Body of pancreas (tissue), 4 donors: ENCODE results near the gene ABI3BP. TPM values are rescaled to one million over a fixed set of nuclear protein-coding genes. Genes with fewer than 3 reads are reported as not detected.

Source experiments
- ATAC-seq: fragments of 150-250 bp; one replicate; pipeline ENCODE4 v1.9.1; 2016
- DNase-seq, 4 donors: peaks; one replicate each; pipeline ENCODE4 v3.0.0-alpha.2; 2019
- H3K27ac ChIP-seq, 4 donors: fragments of 200-600 bp; sonication (generic); 1 replicate in 3 of 4; 2 replicates in 1 of 4; pipeline versions ENCODE4 v1.5.1 to v1.6.1; 2016 to 2019; ENCODE audit warnings: mild to moderate bottlenecking in 1 of 4, mixed read lengths in 1 of 4, moderate library complexity in 1 of 4
- H3K27me3 ChIP-seq, 2 donors: fragments of 200-600 bp; sonication (generic); one replicate each; pipeline ENCODE4 v1.6.0; 2016; ENCODE audit warnings: mild to moderate bottlenecking in 1 of 2
- H3K36me3 ChIP-seq, 2 donors: fragments of 200-600 bp; sonication (generic); replicated peaks in 1 of 2; 2 replicates each; pipeline ENCODE4 v1.5.1; 2016; ENCODE audit warnings: low read depth in 2 of 2; ENCODE audit not compliant: insufficient read depth in 1 of 2
- H3K4me1 ChIP-seq: fragments of 200-600 bp; sonication (generic); one replicate; pipeline ENCODE4 v1.6.0; 2016
- H3K4me3 ChIP-seq, 2 donors: fragments of 200-600 bp; sonication (generic); 1 replicate in 1 of 2; 2 replicates in 1 of 2; pipeline ENCODE4 v1.5.1; 2016 to 2019
- H3K9me3 ChIP-seq, 3 donors: fragments of 200-600 bp; sonication (generic); 1 replicate in 2 of 3; 2 replicates in 1 of 3; pipeline ENCODE4 v1.5.1; 2016
- POLR2A ChIP-seq, 3 donors: fragments of 450-650 bp; IDR thresholded peaks; one replicate each; pipeline ENCODE4 v1.6.1; 2016; ENCODE audit warnings: antibody characterized with exemption in 3 of 3, mild to moderate bottlenecking in 2 of 3
- WGBS, 2 donors: methylation state at CpG; one replicate each; pipeline ENCODE4 v1.1.5; 2017; 5-methylcytosine and 5-hydroxymethylcytosine counted together
- intact Hi-C: fragments of 100-400 bp; cut with DNase I; formaldehyde crosslinking; loops from one replicate; pipeline ENCODE4 v1.15.1; 2023
- total RNA-seq, 2 donors: library from RNA; depleted of rRNA; stranded (reverse); fragments of >200 nt; gene quantifications; one replicate each; pipeline ENCODE4 v1.1.0, GENCODE V29; 2016
- TF ChIP-seq, protein P1 (sequence below), 7 experiments: fragments of 450-650 bp in 4 of 7; fragments of 200-600 bp in 3 of 7; sonication (generic) in 3 of 7; IDR thresholded peaks; one replicate each; pipeline ENCODE4 v1.5.1; 2016 to 2019; ENCODE audit warnings: antibody characterized with exemption in 7 of 7

Gene ABI3BP
- total RNA-seq, 2 donors from 2014 or later: 9.3 to 19.8 TPM

DNA sequence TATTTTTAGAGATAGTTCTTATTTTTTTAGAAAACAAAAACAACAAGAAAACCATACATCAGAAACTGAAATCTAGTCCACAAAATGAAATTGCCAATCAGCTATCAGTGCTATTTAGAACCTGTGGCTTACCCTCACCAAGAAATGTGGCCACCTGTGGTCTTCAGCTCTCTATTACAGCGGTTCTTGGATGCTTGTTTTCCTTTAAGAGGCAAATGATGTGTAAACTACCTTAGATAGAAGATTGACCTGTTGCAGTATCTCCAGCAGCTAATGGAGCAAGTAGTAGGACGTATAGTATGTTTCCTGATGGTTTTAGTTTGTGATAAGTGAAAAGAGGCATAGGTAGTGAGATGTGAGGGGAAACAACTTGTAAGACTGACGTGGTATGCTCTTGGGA lies 262.7 kb downstream of the ABI3BP start:
- Histone ChIP-seq H3K36me3 (peaks cover 7 to 8% of the 10 kb centered on the region in 2 donors), H3K4me3 (no peak overlapping the region), H3K27ac (no peak overlapping the region), H3K27me3 (no peaks in the 10 kb centered on the region), H3K9me3 (no peaks in the 10 kb centered on the region), H3K4me1 (peaks cover 16% of the 10 kb centered on the region)
- DNase-seq (no peak), ATAC-seq (no peak)
- no peak for TF ChIP-seq POLR2A (IDR thresholded peaks at IDR 0.05)
- TF ChIP-seq, protein P1, sequence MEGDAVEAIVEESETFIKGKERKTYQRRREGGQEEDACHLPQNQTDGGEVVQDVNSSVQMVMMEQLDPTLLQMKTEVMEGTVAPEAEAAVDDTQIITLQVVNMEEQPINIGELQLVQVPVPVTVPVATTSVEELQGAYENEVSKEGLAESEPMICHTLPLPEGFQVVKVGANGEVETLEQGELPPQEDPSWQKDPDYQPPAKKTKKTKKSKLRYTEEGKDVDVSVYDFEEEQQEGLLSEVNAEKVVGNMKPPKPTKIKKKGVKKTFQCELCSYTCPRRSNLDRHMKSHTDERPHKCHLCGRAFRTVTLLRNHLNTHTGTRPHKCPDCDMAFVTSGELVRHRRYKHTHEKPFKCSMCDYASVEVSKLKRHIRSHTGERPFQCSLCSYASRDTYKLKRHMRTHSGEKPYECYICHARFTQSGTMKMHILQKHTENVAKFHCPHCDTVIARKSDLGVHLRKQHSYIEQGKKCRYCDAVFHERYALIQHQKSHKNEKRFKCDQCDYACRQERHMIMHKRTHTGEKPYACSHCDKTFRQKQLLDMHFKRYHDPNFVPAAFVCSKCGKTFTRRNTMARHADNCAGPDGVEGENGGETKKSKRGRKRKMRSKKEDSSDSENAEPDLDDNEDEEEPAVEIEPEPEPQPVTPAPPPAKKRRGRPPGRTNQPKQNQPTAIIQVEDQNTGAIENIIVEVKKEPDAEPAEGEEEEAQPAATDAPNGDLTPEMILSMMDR (IDR thresholded peaks at IDR 0.05): no peak
- intact Hi-C loops: no loop called here
- 70 to 76% methylated on average over 3 of the region's 3 CpGs for WGBS, 2 donors

DNA sequence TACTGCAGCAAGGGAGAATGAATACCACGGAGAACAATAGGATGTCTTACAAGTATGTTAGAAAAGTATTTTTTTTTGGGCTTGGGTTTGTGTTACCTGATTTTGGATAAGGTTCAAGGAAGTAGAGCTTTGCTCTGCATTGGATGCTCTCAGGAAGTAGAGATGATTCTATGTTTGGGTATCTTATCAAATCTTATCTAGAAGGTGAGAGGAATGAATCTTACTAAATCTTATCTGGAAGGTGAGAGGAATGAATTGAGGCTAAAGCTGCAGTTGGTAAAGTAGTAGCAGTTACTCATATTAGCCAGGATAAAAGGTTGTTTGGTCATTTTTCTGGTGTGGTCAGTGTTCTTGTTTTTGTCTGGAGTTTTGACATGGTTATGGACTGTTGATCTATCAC lies 266.5 kb downstream of the ABI3BP start:
- Histone ChIP-seq H3K4me3 (no peak overlapping the region), H3K27me3 (no peaks in the 10 kb centered on the region), H3K36me3 (peaks cover 7 to 14% of the 10 kb centered on the region in 2 donors), H3K9me3 (no peaks in the 10 kb centered on the region), H3K4me1 (peaks cover 5% of the 10 kb centered on the region), H3K27ac (no peak overlapping the region)
- no peak for TF ChIP-seq POLR2A (IDR thresholded peaks at IDR 0.05)
- TF ChIP-seq, protein P1 (IDR thresholded peaks at IDR 0.05): no peak
- 77 to 79% methylated on average over 1 of the region's 1 CpG for WGBS, 2 donors
- DNase-seq: no peak
- intact Hi-C loops: no loop called here
- no peak for ATAC-seq

DNA sequence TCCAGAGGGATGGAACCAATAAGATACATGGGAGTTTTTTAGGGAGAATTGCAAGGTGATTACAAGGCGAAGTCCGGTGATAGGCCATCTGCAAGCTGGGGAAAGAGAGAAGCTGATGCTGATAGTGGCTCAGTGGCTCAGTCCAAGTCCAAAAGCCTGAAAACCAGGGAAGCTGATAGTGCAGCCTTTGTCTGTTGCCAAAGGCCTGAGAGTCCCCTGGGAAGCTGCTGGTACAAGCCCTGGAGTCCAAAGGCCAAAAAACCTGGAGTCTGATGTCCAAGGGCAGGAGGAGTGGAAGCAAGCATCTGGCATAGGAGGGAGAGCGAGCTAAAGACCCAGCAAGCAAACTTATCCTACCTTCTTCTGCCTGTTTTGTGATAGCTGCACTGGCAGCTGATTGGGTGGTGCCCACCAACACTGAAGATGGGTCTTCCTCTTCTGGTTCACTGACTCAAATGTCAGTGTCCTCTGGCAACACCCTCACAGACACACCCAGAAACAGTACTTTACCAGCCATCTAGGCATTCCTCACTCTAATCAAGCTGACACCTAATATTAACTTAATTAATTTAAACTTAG lies 267.2 kb downstream of the ABI3BP start:
- 73 to 75% methylated on average over 3 of the region's 3 CpGs for WGBS, 2 donors
- Histone ChIP-seq H3K9me3 (no peaks in the 10 kb centered on the region), H3K27ac (no peak overlapping the region), H3K4me3 (no peak overlapping the region), H3K4me1 (peaks cover 5% of the 10 kb centered on the region), H3K27me3 (no peaks in the 10 kb centered on the region), H3K36me3 (peaks cover 7 to 14% of the 10 kb centered on the region in 2 donors)
- ATAC-seq (no peak), DNase-seq (no peak)
- intact Hi-C loops: no loop called here
- TF ChIP-seq POLR2A (IDR thresholded peaks at IDR 0.05): no peak
- TF ChIP-seq, protein P1 (IDR thresholded peaks at IDR 0.05): no peak

DNA sequence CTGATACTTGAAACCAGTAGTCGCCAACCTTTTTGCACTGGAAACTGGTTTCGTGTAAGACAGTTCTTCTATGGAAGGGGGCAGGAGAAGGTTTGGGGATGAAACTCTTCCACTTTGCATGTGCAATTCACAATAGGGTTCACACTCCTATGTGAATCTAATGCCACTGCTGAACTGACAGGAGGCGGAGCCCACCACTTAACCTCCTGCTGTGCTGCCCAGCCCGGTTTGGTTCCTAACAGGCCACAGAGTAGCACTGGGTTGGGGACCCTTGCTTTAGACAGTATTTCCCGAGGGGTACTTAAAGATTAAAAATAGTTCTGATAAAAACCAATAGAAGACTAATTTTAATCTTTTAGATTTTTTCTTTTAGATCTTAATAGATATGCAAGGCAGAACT lies 272.8 kb downstream of the ABI3BP start:
- ATAC-seq (no peak), DNase-seq (no peak)
- no peaks in the 10 kb centered on the region for H3K9me3 ChIP-seq
- H3K27me3 ChIP-seq: no peaks in the 10 kb centered on the region
- no peak overlapping the region for H3K4me3 ChIP-seq
- TF ChIP-seq, protein P1 (IDR thresholded peaks at IDR 0.05): no peak
- no peak for TF ChIP-seq POLR2A (IDR thresholded peaks at IDR 0.05)
- 81 to 85% methylated on average over 5 of the region's 5 CpGs for WGBS, 2 donors
- no peak overlapping the region for H3K27ac ChIP-seq
- peaks cover 17% of the 10 kb centered on the region for H3K4me1 ChIP-seq
- H3K36me3 ChIP-seq: peaks cover 0 to 9% of the 10 kb centered on the region in 2 donors
- intact Hi-C loops: no loop called here

DNA sequence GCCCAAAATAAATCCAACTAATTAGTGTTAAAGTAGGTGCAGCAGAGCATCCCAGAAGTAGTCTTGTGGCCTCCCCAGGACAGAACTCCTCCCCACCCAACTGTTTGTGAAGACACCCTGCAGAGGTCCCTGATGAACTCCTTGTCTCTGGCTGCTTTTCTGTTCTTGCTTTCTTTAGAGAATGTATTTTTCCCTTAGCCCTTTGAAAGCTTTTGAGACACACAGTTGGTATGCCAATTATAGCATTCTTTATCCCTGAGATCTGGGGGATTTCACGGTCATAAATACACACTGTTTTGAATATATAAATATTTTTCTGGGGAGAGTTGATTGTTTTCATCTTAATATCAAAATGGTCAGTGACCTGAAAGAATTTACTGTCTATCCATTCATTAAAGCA lies 274.1 kb downstream of the ABI3BP start:
- intact Hi-C loops: no loop called here
- H3K4me3 ChIP-seq: no peak overlapping the region
- peaks cover 0 to 9% of the 10 kb centered on the region in 2 donors for H3K36me3 ChIP-seq
- TF ChIP-seq, protein P1 (IDR thresholded peaks at IDR 0.05): no peak
- no peak for TF ChIP-seq POLR2A (IDR thresholded peaks at IDR 0.05)
- WGBS, 2 donors: 20 to 33% methylated on average over 1 of the region's 1 CpG
- H3K27me3 ChIP-seq: no peaks in the 10 kb centered on the region
- no peaks in the 10 kb centered on the region for H3K9me3 ChIP-seq
- no peak overlapping the region for H3K27ac ChIP-seq
- no peak for DNase-seq
- H3K4me1 ChIP-seq: peaks cover 26% of the 10 kb centered on the region
- no peak for ATAC-seq
